Measurements from ENCODE around the gene EPB41L4A.

Gene EPB41L4A

GRCh38 chr5:112356178-112356956 lies 62.7 kb downstream of the EPB41L4A start:
- no peak for DNase-seq (ENCODE audit: low read depth in 1 of 2, low spot score in 1 of 2)

- no peak for DNase-seq (ENCODE audit: low read depth in 1 of 2, low spot score in 1 of 2)
Measured at GRCh38 chr5:112355058-112355685, 63.9 kb downstream of the EPB41L4A start.

- no peak for DNase-seq (ENCODE audit: low read depth in 1 of 2, low spot score in 1 of 2)
Measured at GRCh38 chr5:112353678-112354077, 65.4 kb downstream of the EPB41L4A start.

- no peak for DNase-seq (ENCODE audit: low read depth in 1 of 2, low spot score in 1 of 2)
Measured at GRCh38 chr5:112351225-112351624, 67.9 kb downstream of the EPB41L4A start.

DNA sequence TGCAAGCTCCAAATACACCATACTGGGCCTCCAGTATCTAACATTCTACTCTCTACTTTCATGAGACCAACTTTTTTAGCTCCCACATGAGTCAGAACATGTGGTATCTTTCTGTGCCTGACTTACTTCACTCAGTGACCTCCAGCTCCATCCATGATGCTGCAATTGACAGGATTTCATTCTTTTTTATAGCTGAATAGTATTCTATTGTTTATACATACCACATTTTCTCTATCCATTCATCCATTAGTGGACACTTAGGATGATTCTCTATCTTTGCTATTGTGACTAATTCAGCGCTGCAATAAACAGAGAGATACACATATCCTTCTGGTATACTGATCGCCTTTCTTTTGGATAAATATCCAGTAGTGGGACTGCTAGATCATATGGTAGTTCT lies 68.5 kb downstream of the EPB41L4A start:
- DNase-seq (ENCODE audit: low read depth in 1 of 2, low spot score in 1 of 2), result no peak

GRCh38 chr5:112349371-112349770 lies 69.7 kb downstream of the EPB41L4A start:
- no peak for DNase-seq (ENCODE audit: low read depth in 1 of 2, low spot score in 1 of 2)

GRCh38 chr5:112348915-112349314 lies 70.2 kb downstream of the EPB41L4A start:
- DNase-seq (ENCODE audit: low read depth in 1 of 2, low spot score in 1 of 2), result no peak

GRCh38 chr5:112348387-112348786 lies 70.7 kb downstream of the EPB41L4A start:
- no peak for DNase-seq (ENCODE audit: low read depth in 1 of 2, low spot score in 1 of 2)

GRCh38 chr5:112346411-112347044 lies 72.5 kb downstream of the EPB41L4A start:
- DNase-seq (ENCODE audit: low read depth in 1 of 2, low spot score in 1 of 2), result no peak

- no peak for DNase-seq (ENCODE audit: low read depth in 1 of 2, low spot score in 1 of 2)
Measured at GRCh38 chr5:112344540-112344939, 74.5 kb downstream of the EPB41L4A start.

- no peak for DNase-seq (ENCODE audit: low read depth in 1 of 2, low spot score in 1 of 2)
Measured at GRCh38 chr5:112342389-112342788, 76.7 kb downstream of the EPB41L4A start.

GRCh38 chr5:112339761-112340160 lies 79.3 kb downstream of the EPB41L4A start:
- no peak for DNase-seq (ENCODE audit: low read depth in 1 of 2, low spot score in 1 of 2)

DNA sequence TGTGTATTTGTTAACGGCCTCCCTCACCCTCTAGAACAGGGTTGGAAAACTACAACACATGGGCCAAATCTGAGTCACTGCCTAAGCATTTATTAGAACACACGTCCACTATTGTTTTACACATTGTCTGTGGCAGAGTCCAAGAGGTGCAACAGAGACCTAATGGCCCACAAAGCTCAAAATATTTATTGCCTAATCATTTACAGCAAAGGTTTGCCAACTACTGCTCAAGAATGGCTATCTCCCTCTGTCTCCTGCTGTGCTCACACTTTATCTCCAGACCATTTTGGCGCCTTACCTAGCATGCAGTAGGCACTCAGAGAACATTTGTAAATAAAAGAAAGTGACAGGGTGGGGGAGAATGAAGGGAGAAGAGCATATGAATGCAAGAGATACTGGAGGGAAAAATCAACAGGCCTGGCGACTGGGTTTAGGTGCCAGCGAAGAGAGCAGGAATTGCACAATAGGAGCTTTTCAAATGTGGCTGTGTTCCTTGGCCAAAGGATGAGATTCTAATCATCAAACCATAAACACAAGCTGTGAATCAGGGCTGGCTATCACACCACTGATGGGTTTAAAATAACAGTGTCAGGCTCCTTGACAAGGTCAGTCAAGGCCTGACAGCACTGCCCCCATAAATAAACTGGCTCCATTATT lies 80.3 kb downstream of the EPB41L4A start:
- DNase-seq (ENCODE audit: low read depth in 1 of 2, low spot score in 1 of 2), result no peak

DNA sequence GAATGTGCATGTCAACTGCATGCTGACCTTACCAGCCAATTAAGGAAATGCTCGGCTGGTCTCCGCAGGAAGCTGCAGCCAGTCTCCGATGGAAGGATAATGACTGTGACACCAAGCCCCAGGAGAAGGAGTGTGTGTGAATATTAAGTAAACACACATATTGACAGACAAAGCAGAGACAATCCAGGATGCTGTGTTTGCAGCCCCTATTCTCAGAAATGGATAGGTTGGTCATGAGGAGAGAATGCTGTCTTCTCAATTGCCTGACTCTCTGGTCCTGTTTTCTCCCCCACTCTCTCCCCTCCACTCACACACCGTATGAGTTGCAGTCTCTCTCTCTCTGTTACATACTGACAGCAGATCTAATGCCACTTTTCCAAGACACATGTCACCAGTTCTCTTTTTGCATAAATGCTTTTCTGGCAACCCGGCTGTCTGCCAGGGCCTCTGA lies 85.7 kb downstream of the EPB41L4A start:
- DNase-seq (ENCODE audit: low read depth in 1 of 2, low spot score in 1 of 2), result no peak

GRCh38 chr5:112331892-112332291 lies 87.2 kb downstream of the EPB41L4A start:
- DNase-seq (ENCODE audit: low read depth in 1 of 2, low spot score in 1 of 2), result no peak

DNA sequence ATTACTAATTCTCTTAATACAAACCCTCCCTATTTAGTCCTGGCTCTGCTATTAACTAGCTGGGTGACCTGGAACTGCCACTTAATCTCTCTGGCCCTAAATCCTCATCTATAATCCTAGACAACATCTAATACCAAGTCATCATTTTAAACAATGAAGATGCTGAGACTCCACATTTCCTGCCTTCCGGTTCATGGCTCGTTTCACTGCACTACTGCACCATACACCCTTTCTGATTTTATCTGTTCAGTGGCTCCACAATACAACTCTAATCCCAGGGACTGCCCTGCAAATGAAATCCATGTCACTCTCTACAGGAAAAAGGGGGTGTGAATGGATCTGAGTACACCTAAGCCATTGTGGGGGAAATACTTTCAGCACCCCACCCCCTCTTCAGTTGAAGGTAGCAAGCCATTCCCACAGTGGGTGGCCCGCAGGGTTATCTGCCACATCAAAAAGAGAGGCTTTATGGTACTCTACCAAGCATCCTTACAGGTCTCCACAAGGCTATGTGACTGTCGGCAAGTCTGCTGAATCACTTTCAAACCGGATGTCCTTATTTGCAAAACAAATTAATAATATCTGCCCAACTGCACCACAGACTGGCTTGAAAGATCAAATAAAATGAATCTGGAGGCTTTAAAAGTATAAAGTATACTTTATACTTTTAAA lies 89.5 kb downstream of the EPB41L4A start:
- no peak for DNase-seq (ENCODE audit: low read depth in 1 of 2, low spot score in 1 of 2)

- no peak for DNase-seq (ENCODE audit: low read depth in 1 of 2, low spot score in 1 of 2)
Measured at GRCh38 chr5:112323166-112323565, 95.9 kb downstream of the EPB41L4A start.

DNA sequence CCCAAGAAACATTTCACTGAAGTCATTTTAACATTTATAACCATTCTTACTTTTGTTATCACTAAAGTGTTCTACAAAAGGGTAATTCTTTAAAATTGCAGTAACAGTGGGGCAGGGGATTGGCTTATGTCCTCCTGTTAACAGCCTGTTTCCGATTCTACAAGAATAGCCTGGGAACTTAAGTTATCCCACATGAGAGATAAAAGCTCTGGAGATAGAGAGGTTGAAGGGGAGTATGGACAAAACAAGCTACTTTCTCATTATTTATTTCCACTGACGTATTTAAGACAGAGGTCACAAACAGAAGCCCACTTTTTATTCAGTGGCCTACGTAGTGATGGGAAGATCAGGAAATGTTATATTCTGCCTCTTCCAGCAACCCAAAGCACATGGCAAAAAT lies 98.7 kb downstream of the EPB41L4A start:
- no peak for DNase-seq (ENCODE audit: low read depth in 1 of 2, low spot score in 1 of 2)

GRCh38 chr5:112318346-112318745 lies 100.7 kb downstream of the EPB41L4A start:
- DNase-seq (ENCODE audit: low read depth in 1 of 2, low spot score in 1 of 2), result no peak

DNA sequence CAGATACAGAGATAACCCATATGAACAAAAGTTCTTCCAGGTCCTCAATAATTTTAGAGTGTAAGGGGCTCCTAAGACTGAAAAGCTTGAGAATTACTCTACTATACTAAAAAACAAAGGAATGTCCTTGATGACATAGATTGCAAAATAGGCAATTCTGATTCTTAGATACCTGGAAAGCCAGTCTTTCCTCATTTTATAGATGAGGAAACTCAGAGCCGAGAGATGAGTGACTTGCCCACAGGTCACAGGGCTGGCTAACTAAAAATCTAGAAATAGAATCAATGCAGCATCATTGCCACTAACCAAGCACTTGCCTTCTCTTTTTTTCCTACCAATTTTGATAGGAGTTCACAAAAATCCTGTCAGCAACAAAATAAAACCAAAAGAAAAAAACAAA lies 101.2 kb downstream of the EPB41L4A start:
- no peak for DNase-seq (ENCODE audit: low read depth in 1 of 2, low spot score in 1 of 2)

DNA sequence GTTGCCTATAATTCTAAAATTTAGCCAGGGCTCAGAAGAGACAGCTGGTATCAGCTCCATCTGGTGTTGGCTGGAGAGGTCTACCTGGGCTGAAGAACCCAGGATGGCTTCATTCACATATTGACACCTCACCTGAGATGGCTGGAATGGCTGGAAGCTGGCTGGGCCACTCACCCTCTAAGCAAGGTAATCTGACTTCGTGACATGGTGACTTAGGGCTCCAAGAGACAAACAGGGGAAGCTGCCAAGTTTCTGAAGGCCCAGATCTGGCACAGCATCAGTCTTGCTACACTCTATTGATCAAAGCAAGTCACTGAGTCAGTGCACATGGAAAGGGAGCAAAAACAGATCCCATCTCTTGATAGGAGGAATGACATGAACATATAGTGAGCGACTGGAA lies 102.3 kb downstream of the EPB41L4A start:
- DNase-seq (ENCODE audit: low read depth in 1 of 2, low spot score in 1 of 2), result no peak

Measured in stimulated activated CD4-positive, alpha-beta T cell treated with anti-CD3 and anti-CD28 coated beads, Interleukin-15, amount 100 ng/mL, for 1 hour (primary cell).